Loucy (cell line): ENCODE measurements around the gene TIMM22.

Experiments
- CTCF ChIP-seq: fragments of 200-600 bp; sonication (generic); conservative IDR thresholded peaks from 2 replicates; pipeline ENCODE4 v1.5.1; 2014; ENCODE audit warnings: mild to moderate bottlenecking, antibody characterized with exemption, low read length
- EZH2phosphoT487 ChIP-seq: fragments of 200-600 bp; IDR thresholded peaks from 2 replicates; pipeline ENCODE4 v1.6.1; 2018; ENCODE audit warnings: antibody characterized with exemption, mild to moderate bottlenecking, moderate library complexity, borderline replicate concordance

GRCh38 chr17:951325-952132 lies 45.4 kb upstream of the TIMM22 start:
- TF ChIP-seq CTCF (no peak), EZH2phosphoT487 (no peak)
